Mucosa of stomach (tissue), 1 donor: ENCODE measurements around the gene TMC7.

Experiments
- H3K27me3 ChIP-seq: one replicate; pipeline ENCODE4 v1.7.0; 2013; ENCODE audit warnings: mild to moderate bottlenecking, low read length; ENCODE audit not compliant: control insufficient read depth, insufficient read depth
- H3K36me3 ChIP-seq: one replicate; pipeline ENCODE4 v1.7.0; 2013; ENCODE audit warnings: low read length; ENCODE audit not compliant: control insufficient read depth, insufficient read depth
- H3K4me1 ChIP-seq: one replicate; pipeline ENCODE4 v1.7.0; 2013; ENCODE audit warnings: mild to moderate bottlenecking, low read length; ENCODE audit not compliant: control insufficient read depth, insufficient read depth
- H3K4me3 ChIP-seq: one replicate; pipeline ENCODE4 v1.7.0; 2013; ENCODE audit warnings: low read length
- H3K9ac ChIP-seq: one replicate; pipeline ENCODE4 v1.7.0; 2013; ENCODE audit warnings: mild to moderate bottlenecking, low read length, moderate library complexity
- H3K9me3 ChIP-seq: one replicate; pipeline ENCODE4 v1.7.0; 2013; ENCODE audit warnings: mild to moderate bottlenecking, low read length, moderate library complexity; ENCODE audit not compliant: control insufficient read depth
- donor health status: Pancreatic carcinoma.

Gene TMC7

GRCh38 chr16:19066988-19067348 is 83.2 kb downstream of the TMC7 start:
- Histone ChIP-seq H3K9me3 (no peaks in the 10 kb centered on the region), H3K36me3 (no peaks in the 10 kb centered on the region), H3K9ac (peak overlapping the region; percentile 98)

GRCh38 chr16:19067349-19068236 is 83.9 kb downstream of the TMC7 start, which contains the start of gene COQ7:
Gene COQ7 (plus strand): TSS chr16:19067614. CDS start chr16:19067665, 51 bp downstream.
- Histone ChIP-seq H3K27me3 (no peaks in the 10 kb centered on the region), H3K4me1 (peaks cover 11% of the 10 kb centered on the region), H3K36me3 (no peaks in the 10 kb centered on the region), H3K9me3 (no peaks in the 10 kb centered on the region), H3K9ac (peak within 1 kb of the TSS; percentile 98), H3K4me3 (peak within 1 kb of the TSS; percentile 95)

More at GRCh38 chr16:19066988-19067348, 83.2 kb downstream of the TMC7 start:
- peak overlapping the region; percentile 95 for H3K4me3 ChIP-seq
- H3K4me1 ChIP-seq = peaks cover 11% of the 10 kb centered on the region
- H3K27me3 ChIP-seq = no peaks in the 10 kb centered on the region

- Histone ChIP-seq H3K27me3 (no peaks in the 10 kb centered on the region), H3K9me3 (no peaks in the 10 kb centered on the region), H3K4me1 (peaks cover 11% of the 10 kb centered on the region), H3K36me3 (no peaks in the 10 kb centered on the region), H3K9ac (peak overlapping the region; percentile 98), H3K4me3 (peak overlapping the region; percentile 95)
Measured at GRCh38 chr16:19068237-19068815, 84.6 kb downstream of the TMC7 start.

GRCh38 chr16:19071811-19072777 is 88.4 kb downstream of the TMC7 start:
- Histone ChIP-seq H3K4me1 (peaks cover 5% of the 10 kb centered on the region), H3K9ac (no peak overlapping the region), H3K27me3 (no peaks in the 10 kb centered on the region), H3K9me3 (no peaks in the 10 kb centered on the region), H3K36me3 (no peaks in the 10 kb centered on the region), H3K4me3 (no peak overlapping the region)

- no peaks in the 10 kb centered on the region for H3K36me3 ChIP-seq
Measured at GRCh38 chr16:19073344-19073743, 89.6 kb downstream of the TMC7 start.

GRCh38 chr16:19073863-19074262 is 90.1 kb downstream of the TMC7 start:
- Histone ChIP-seq H3K4me1 (no peaks in the 10 kb centered on the region), H3K27me3 (no peaks in the 10 kb centered on the region), H3K4me3 (no peak overlapping the region), H3K9me3 (no peaks in the 10 kb centered on the region), H3K36me3 (no peaks in the 10 kb centered on the region), H3K9ac (no peak overlapping the region)

More at GRCh38 chr16:19073344-19073743, 89.6 kb downstream of the TMC7 start:
- Histone ChIP-seq H3K4me1 (peaks cover 2% of the 10 kb centered on the region), H3K9ac (no peak overlapping the region), H3K9me3 (no peaks in the 10 kb centered on the region), H3K4me3 (no peak overlapping the region), H3K27me3 (no peaks in the 10 kb centered on the region)

GRCh38 chr16:19075511-19075910 is 91.8 kb downstream of the TMC7 start:
- no peaks in the 10 kb centered on the region for H3K36me3 ChIP-seq
- H3K4me3 ChIP-seq = no peak overlapping the region

GRCh38 chr16:19077879-19078278 is 94.1 kb downstream of the TMC7 start:
- Histone ChIP-seq H3K36me3 (no peaks in the 10 kb centered on the region), H3K27me3 (no peaks in the 10 kb centered on the region), H3K4me1 (no peaks in the 10 kb centered on the region), H3K9ac (no peak overlapping the region), H3K4me3 (no peak overlapping the region), H3K9me3 (no peaks in the 10 kb centered on the region)

More at GRCh38 chr16:19075511-19075910, 91.8 kb downstream of the TMC7 start:
- H3K27me3 ChIP-seq = no peaks in the 10 kb centered on the region
- no peak overlapping the region for H3K9ac ChIP-seq
- no peaks in the 10 kb centered on the region for H3K9me3 ChIP-seq
- no peaks in the 10 kb centered on the region for H3K4me1 ChIP-seq

- no peaks in the 10 kb centered on the region for H3K36me3 ChIP-seq
- peaks cover 10% of the 10 kb centered on the region for H3K4me1 ChIP-seq
- no peak overlapping the region for H3K4me3 ChIP-seq
- no peaks in the 10 kb centered on the region for H3K9me3 ChIP-seq
- H3K9ac ChIP-seq = no peak overlapping the region
- H3K27me3 ChIP-seq = no peaks in the 10 kb centered on the region
Measured at GRCh38 chr16:19083670-19084069, 99.9 kb downstream of the TMC7 start.

- Histone ChIP-seq H3K27me3 (no peaks in the 10 kb centered on the region), H3K9ac (no peak overlapping the region), H3K4me1 (peaks cover 10% of the 10 kb centered on the region), H3K4me3 (no peak overlapping the region), H3K36me3 (no peaks in the 10 kb centered on the region), H3K9me3 (no peaks in the 10 kb centered on the region)
Measured at GRCh38 chr16:19084139-19084538, 100.4 kb downstream of the TMC7 start.

GRCh38 chr16:19084879-19085278 is 101.1 kb downstream of the TMC7 start:
- Histone ChIP-seq H3K9me3 (no peaks in the 10 kb centered on the region), H3K27me3 (no peaks in the 10 kb centered on the region), H3K4me3 (no peak overlapping the region), H3K9ac (no peak overlapping the region), H3K4me1 (peaks cover 10% of the 10 kb centered on the region), H3K36me3 (no peaks in the 10 kb centered on the region)
